Measurements from ENCODE around the gene GALNT3.

Gene GALNT3

DNA sequence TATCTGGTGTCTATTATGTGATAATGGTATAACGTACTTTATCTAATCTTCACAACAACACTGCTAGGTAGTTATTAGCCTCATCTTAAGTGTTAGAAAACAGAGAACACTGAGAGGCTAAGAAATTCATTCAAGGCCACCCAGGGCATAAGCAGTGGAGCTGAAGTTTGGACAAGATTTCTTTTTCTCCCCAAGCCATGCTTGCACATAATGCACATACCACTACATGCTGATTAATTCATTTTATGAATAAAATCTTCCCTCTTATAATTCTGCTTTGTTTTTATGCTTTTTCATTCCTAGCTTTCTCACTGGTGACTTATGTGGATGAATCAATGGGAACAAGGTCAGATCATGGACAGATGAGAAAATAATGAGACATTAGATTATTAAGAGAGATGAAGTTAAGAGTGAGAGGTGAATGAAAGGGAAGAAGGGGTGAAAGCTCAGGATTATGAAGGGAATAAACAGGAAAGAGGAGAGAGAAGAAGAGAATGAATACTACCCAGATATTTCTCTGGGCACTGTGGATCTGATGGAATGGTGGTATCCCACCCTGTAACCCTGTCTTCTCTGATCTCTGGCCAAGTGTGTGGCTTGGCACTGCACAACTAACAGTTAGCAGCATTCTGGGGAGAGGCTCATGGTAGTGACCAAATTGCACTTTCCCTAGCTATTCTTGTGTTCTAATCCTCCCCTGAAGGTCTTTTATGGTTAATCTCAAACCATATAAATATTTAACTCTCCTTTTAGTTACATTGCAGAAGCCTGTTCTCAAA lies 17.7 kb upstream of the GALNT3 start:
- Mint-ChIP-seq H3K4me1 (peaks cover 3% of the 10 kb centered on the region), H3K9me3 (no peaks in the 10 kb centered on the region), H3K27ac (no peak overlapping the region), H3K36me3 (ENCODE audit: low read depth) (no peaks in the 10 kb centered on the region), H3K4me3 (no peak overlapping the region), H3K27me3 (no peaks in the 10 kb centered on the region)
- ATAC-seq (no peak), DNase-seq (no peak)

DNA sequence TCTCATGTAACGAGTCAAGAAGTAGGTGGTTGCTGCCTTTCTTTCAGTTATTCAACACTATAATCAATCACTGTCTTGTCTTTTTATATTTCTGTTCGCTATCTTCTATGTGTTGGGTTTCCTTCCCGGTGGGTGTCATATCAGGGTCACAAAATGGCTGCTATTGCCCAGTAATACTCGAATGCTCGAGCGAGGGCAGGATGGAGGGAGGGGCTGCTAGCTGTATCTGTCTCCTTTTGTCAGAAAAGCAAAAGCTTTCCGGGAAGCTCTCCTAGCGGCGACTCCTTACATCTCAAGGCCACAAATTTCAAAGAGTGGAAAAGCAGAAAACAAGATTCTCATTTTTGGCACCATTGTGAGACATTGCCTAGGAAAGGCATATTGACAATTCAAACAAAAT lies 16.4 kb upstream of the GALNT3 start:
- ATAC-seq (no peak), DNase-seq (no peak)
- H3K4me3 Mint-ChIP-seq = no peak overlapping the region
- H3K36me3 Mint-ChIP-seq (ENCODE audit: low read depth) = no peaks in the 10 kb centered on the region
- H3K27ac Mint-ChIP-seq = no peak overlapping the region
- no peaks in the 10 kb centered on the region for H3K9me3 Mint-ChIP-seq
- no peaks in the 10 kb centered on the region for H3K4me1 Mint-ChIP-seq
- H3K27me3 Mint-ChIP-seq = no peaks in the 10 kb centered on the region

DNA sequence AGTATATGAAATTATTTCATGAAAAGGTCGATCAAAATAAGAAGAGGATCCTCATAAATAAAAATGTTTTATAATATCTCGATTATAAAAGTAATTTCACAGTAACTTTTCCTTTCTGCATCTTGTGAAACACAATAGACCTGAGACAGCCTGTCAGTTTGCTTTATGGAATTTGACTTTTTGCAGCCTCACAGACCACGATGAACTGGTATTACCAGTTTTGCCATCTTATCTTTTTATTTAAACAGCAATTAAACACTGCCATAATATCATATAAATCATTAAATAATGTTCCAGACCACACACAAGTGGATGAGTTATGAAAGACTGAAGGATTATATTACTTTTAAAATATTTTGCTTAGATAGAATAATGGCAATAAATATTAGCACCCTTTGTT lies 10.7 kb upstream of the GALNT3 start:
- no peaks in the 10 kb centered on the region for H3K27me3 Mint-ChIP-seq
- ATAC-seq (no peak), DNase-seq (no peak)
- no peak overlapping the region for H3K27ac Mint-ChIP-seq
- H3K36me3 Mint-ChIP-seq (ENCODE audit: low read depth) = peaks cover 4% of the 10 kb centered on the region
- H3K4me3 Mint-ChIP-seq = no peak overlapping the region
- H3K4me1 Mint-ChIP-seq = no peaks in the 10 kb centered on the region
- no peaks in the 10 kb centered on the region for H3K9me3 Mint-ChIP-seq

DNA sequence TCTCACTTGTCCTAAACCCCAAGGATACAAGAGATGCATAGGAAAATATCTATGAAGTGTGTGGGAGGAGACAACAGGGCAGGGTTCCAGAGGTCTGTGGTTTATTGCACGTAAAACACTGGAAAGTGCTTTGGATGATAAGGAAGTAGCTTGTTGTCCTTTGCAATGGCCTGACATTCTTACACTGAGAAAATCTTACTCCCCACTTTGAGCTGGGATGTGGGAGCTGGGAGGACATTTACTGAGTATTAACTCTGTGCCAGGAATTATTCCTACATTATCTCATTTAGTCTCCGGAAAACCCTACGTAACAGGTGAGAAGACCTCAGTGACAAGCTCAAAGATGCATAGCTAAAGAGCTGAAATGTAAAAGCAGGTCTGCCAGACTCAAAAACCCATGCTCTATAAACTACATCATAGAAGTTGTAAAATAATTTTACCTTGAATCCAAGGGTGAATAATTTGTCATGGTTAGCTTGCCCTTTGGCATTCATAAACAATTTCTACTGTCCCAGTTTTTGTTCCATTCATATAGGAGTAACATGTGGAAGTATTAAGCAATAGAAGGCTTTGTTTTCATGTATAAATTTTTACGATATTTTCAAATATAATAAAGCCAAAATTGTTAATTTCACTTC lies 9.2 kb upstream of the GALNT3 start:
- Mint-ChIP-seq H3K4me1 (no peaks in the 10 kb centered on the region), H3K27ac (no peak overlapping the region), H3K27me3 (no peaks in the 10 kb centered on the region), H3K4me3 (no peak overlapping the region), H3K9me3 (no peaks in the 10 kb centered on the region), H3K36me3 (ENCODE audit: low read depth) (peaks cover 4% of the 10 kb centered on the region)
- ATAC-seq = no peak
- no peak for DNase-seq

DNA sequence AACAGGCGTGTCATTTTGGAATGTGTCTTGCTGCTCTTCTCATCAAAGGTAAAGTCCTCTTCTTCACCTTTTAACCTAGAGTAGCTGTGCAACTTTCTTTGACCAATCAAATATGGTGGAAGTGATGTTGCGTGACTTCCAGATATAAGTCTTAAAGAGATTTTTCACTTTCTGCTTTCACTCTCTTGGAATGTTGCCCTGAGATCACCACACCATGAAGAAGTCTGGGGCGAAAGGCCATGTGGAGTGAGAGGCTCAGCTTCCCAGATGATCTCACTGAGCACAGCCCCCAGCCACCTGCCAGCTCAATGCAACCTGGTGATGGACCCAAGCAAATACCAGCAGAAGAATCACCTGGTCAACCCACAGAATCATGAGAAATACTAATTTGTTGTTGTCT lies 7.1 kb upstream of the GALNT3 start:
- Mint-ChIP-seq H3K36me3 (ENCODE audit: low read depth) (peaks cover 4% of the 10 kb centered on the region), H3K4me1 (peaks cover 3% of the 10 kb centered on the region), H3K9me3 (no peaks in the 10 kb centered on the region), H3K4me3 (no peak overlapping the region), H3K27ac (no peak overlapping the region), H3K27me3 (peaks cover 7% of the 10 kb centered on the region)
- no peak for ATAC-seq
- no peak for DNase-seq

DNA sequence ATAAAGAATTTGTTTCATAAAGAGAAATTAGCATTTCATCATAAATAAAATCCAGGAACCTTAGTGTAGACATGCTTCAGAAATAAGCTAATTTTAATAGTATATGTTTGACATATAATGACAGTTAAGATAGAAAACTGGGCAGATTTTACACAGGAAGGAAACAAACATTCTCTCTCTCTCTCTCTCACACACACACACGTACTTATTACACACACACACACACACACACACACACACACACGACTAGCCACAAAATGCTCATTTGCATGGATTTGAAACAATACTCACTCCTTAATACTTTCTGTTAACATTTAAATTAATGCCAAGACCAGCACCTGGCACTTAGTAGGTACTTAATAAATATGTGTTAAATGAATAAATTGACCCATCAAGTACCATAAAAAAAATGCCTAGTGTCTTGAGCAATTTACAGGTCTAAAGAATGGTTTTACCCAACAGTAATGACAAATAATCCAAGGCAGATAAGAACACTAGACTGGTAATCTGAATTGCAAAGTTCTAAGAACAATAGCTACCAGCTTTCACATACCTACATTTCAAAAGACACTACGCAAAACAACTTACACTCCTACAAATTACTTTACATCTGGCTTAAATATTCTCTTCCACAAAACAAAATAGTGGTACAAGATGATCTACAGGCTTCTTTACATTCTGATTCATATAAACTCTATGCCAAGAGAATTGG lies 2.9 kb upstream of the GALNT3 start:
- Mint-ChIP-seq H3K4me3 (no peak overlapping the region), H3K27ac (no peak overlapping the region), H3K9me3 (no peaks in the 10 kb centered on the region), H3K4me1 (peaks cover 29% of the 10 kb centered on the region), H3K27me3 (peaks cover 31% of the 10 kb centered on the region), H3K36me3 (ENCODE audit: low read depth) (peaks cover 4% of the 10 kb centered on the region)
- ATAC-seq (no peak), DNase-seq (no peak)

DNA sequence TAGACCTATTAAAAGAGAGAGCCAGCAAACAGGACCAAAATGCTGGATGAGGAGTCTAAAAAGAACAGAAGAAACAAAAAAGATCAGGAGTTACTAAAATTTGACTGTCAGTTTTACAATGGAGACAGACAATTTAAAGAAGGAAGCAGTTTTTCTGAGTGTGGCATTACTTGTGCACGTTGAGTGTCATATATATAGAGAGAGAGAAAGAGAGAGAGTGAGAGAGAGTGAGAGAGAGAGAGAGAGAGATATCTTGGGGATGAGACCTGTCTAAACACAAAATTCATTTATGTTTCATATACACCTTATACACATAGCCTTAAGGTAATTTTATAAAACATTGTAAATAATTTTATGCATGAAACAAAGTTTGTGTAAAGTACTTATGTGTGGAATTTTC lies 2.1 kb upstream of the GALNT3 start:
- Mint-ChIP-seq H3K36me3 (ENCODE audit: low read depth) (peaks cover 2% of the 10 kb centered on the region), H3K4me3 (no peak overlapping the region), H3K27ac (no peak overlapping the region), H3K4me1 (peaks cover 30% of the 10 kb centered on the region), H3K27me3 (peaks cover 35% of the 10 kb centered on the region), H3K9me3 (no peaks in the 10 kb centered on the region)
- no peak for ATAC-seq
- no peak for DNase-seq

DNA sequence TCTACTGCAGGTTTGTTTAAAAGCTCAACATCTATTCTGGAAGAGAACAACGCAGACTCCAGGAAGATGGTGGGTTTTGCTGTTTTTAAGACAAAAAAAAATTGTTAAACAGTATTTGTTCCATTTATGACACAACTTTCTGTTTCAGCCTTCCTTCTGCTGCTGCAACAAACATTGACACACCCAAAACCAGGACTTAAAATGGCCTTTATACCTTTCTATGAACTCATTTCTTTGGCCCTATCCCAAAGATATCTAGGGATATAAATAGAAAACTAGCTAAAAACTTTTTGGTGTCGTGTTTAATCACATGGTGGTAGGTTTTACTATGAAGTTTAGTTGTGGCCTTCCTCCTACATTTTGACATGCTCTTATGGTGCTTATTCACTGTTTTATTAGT lies 964 bp upstream of the GALNT3 start:
- Mint-ChIP-seq H3K27ac (peak overlapping the region; percentile 80), H3K9me3 (no peaks in the 10 kb centered on the region), H3K36me3 (ENCODE audit: low read depth) (no peaks in the 10 kb centered on the region), H3K4me3 (peak overlapping the region; percentile 85), H3K27me3 (peaks cover 35% of the 10 kb centered on the region), H3K4me1 (peaks cover 30% of the 10 kb centered on the region)
- DNase-seq (no peak), ATAC-seq (no peak)

DNA sequence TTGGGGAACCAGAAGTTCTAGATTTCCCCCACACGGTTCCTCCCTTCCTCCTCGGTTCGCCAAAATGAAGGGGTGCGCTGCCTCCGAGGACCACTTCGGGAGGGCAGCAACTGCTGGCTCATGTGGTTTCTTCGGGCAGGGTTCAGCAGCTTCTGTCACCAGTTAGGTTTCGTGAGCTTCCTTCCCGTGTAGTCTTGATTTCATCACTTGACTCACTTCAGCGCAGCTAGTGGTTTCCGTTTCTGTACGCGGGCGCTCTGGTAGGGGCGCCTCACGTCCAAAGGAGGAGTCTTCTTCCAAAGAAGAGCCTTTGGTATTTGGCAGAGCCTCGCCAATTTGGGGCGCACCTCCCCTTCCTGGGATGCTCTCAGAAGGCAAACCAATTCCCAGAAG lies 485 bp upstream of the GALNT3 start:
- peaks cover 35% of the 10 kb centered on the region for H3K27me3 Mint-ChIP-seq
- DNase-seq (peak; percentile 55), ATAC-seq (peak; percentile 96)
- H3K9me3 Mint-ChIP-seq = no peaks in the 10 kb centered on the region
- peak overlapping the region; percentile 80 for H3K27ac Mint-ChIP-seq
- H3K36me3 Mint-ChIP-seq (ENCODE audit: low read depth) = no peaks in the 10 kb centered on the region
- peaks cover 30% of the 10 kb centered on the region for H3K4me1 Mint-ChIP-seq
- H3K4me3 Mint-ChIP-seq = peak overlapping the region; percentile 85

DNA sequence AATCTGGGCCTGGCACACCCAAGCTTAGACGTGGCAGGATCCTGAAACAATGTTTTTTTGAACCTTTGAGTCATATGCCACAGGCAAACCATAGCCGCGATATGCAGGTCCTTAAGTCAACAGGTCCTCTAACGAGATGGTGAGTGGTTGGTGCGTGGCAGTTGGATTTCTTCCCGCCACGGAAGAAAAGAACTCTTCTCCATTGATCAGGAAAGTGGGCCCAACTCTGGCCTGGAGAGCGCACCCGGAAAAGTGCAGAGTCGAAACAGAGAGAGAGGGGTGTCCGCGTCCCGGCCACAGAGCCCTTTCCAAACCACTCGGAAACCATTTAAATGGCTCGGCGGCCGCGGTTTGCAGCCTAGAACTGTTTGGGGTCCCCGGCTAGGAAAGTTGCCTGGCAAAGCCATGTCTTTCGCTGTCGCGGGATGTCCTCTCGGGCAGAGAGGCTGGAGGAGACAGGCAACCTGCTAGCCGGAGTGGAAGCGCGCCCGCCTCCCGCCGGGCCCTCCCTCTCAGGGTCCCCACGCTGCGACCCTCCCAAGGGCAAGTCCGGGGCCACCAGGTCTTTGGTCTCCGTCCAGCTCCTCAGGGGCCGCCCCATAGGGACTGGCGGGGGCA lies 777 bp downstream of the GALNT3 start:
- no peaks in the 10 kb centered on the region for H3K36me3 Mint-ChIP-seq (ENCODE audit: low read depth)
- H3K4me3 Mint-ChIP-seq = peak overlapping the region; percentile 85
- DNase-seq (peak; percentile 11), ATAC-seq (peak; percentile 23)
- H3K4me1 Mint-ChIP-seq = peaks cover 30% of the 10 kb centered on the region
- H3K27ac Mint-ChIP-seq = peak overlapping the region; percentile 75
- H3K27me3 Mint-ChIP-seq = peaks cover 35% of the 10 kb centered on the region
- no peaks in the 10 kb centered on the region for H3K9me3 Mint-ChIP-seq

DNA sequence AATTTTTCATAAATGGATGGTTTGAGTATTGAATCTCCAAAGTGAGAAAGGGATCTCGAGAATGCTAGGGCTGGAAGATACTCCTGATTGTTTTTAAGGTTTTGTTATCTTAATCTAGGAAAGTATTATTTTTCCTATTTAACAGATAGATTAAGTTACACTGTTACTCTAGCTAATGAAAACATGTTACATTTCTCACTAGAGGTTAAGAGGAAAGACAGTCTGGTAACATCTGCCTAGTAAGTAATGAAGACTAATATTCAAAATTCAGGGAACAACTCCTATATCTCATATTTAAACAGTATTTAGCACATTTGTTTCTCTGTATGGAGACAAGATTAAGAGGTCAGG lies 2.0 kb downstream of the GALNT3 start:
- ATAC-seq (no peak), DNase-seq (no peak)
- Mint-ChIP-seq H3K9me3 (no peaks in the 10 kb centered on the region), H3K27ac (no peak overlapping the region), H3K36me3 (ENCODE audit: low read depth) (no peaks in the 10 kb centered on the region), H3K4me1 (peaks cover 30% of the 10 kb centered on the region), H3K27me3 (peaks cover 32% of the 10 kb centered on the region), H3K4me3 (no peak overlapping the region)

DNA sequence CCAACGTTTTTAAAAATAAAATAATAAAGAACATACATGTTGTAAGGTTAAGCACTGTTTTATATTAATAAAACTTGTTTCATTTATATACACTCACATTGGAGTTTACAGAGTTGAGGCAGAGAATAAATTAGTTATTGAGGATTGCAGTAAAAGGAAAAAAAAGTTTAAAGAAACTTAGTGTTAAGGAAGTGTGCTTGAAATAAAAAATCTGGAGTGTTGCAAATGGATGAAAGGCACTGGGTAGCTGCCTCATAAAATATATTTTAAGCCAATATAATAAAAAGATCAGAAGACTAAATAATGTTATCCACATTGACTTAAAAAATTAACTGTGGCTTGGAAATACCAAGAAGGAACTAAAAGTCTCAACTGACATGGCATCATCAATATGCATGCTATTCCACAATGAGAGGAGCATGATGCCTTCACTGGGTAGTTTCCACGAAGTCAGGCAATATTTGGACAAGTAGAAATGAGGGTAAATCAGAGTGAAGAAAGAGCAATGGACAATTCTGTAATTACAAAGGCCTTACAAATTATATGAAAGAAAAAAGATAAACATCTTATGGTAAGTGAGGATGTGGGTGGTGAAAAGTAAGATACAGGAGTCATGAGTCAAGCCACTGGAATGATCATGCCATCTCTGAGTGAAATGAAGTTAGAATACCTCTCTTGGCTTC lies 2.5 kb downstream of the GALNT3 start:
- Mint-ChIP-seq H3K36me3 (ENCODE audit: low read depth) (no peaks in the 10 kb centered on the region), H3K27me3 (peaks cover 28% of the 10 kb centered on the region), H3K4me1 (peaks cover 27% of the 10 kb centered on the region), H3K9me3 (no peaks in the 10 kb centered on the region), H3K4me3 (no peak overlapping the region), H3K27ac (no peak overlapping the region)
- ATAC-seq (no peak), DNase-seq (no peak)

DNA sequence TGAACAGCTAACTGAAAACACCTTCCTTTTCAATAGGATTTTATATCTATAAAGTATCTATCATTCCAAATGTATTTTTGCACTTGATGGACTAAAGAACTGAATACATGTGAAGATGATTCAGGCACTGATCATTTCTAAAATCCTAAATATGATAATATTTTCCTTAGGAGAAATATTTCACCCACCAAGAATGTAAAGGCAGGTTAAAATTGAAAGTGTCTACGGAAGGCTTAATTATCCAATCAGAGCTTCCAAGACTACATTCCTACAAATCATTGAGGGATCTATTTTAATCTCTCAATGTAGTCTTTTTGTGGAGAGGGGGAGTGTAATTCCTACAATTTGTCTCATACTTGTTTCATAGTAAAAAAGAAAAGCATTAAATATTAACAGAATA lies 3.6 kb downstream of the GALNT3 start:
- no peak for ATAC-seq
- H3K4me3 Mint-ChIP-seq = no peak overlapping the region
- DNase-seq = no peak
- H3K9me3 Mint-ChIP-seq = no peaks in the 10 kb centered on the region
- H3K36me3 Mint-ChIP-seq (ENCODE audit: low read depth) = no peaks in the 10 kb centered on the region
- peaks cover 23% of the 10 kb centered on the region for H3K4me1 Mint-ChIP-seq
- no peak overlapping the region for H3K27ac Mint-ChIP-seq
- H3K27me3 Mint-ChIP-seq = peaks cover 22% of the 10 kb centered on the region

DNA sequence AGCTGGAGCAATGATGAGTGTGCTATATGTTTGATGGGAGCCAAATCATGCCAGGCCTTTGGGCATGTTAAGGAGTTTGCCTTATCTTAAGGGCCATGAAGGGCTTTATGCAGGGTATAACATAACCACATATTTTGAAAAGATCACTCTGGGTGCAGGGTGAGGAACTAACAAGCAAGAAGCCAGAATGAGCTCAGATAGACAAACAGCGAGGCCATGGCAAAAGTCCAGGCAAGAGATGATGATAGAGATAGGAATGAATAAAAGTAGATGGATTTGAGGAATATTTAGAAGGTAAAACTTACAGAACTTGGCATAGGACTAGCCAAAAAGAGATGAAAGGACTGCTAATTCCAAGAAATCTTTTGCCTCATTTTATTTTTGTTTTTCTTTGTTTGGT lies 6.7 kb downstream of the GALNT3 start:
- no peak overlapping the region for H3K4me3 Mint-ChIP-seq

More for the DNA sequence above, 6.7 kb downstream of the GALNT3 start:
- Mint-ChIP-seq H3K4me1 (peaks cover 5% of the 10 kb centered on the region), H3K27me3 (peaks cover 7% of the 10 kb centered on the region), H3K36me3 (ENCODE audit: low read depth) (no peaks in the 10 kb centered on the region), H3K9me3 (no peaks in the 10 kb centered on the region), H3K27ac (no peak overlapping the region)
- ATAC-seq (no peak), DNase-seq (no peak)

Data from activated naive CD8-positive, alpha-beta T cell treated with anti-CD3 and anti-CD28 coated beads, Interleukin-2, amount 50 U/mL, for 24 hours (primary cell).